Frontal cortex (tissue), 4 donors: Measurements from ENCODE around the gene VPS8. TPM values are rescaled to one million over a fixed set of nuclear protein-coding genes. Genes with fewer than 3 reads are reported as not detected.

Experiments
- DNase-seq, 2 donors: peaks; one replicate each; pipeline ENCODE4 v3.0.0; 2012; ENCODE audit warnings: low spot score in 2 of 2
- FAIRE-seq: peaks from 2 replicates; lab custom pipeline; 2012; peaks lifted over from hg19 to GRCh38; lab: Jason Lieb, UNC
- total RNA-seq: library from RNA; depleted of rRNA; stranded (reverse); fragments of >200 nt; gene quantifications from one replicate; pipeline ENCODE4 v1.2.3, GENCODE V29; 2014
- donor health status: control.
- donor health status: control.
- donor health status: control.

Gene VPS8
- total RNA-seq, 1 donor from 2014 or later, result 145 TPM

- no peak for FAIRE-seq
Observed at GRCh38 chr3:185030399-185030798, 218.4 kb downstream of the VPS8 start.

GRCh38 chr3:185030951-185031350 lies 219.0 kb downstream of the VPS8 start:
- FAIRE-seq, result no peak

More at GRCh38 chr3:185030399-185030798, 218.4 kb downstream of the VPS8 start:
- no peak for DNase-seq

GRCh38 chr3:185037801-185038200 lies 225.8 kb downstream of the VPS8 start:
- FAIRE-seq, result no peak
- DNase-seq, result no peak

More at GRCh38 chr3:185030951-185031350, 219.0 kb downstream of the VPS8 start:
- no peak for DNase-seq

DNA sequence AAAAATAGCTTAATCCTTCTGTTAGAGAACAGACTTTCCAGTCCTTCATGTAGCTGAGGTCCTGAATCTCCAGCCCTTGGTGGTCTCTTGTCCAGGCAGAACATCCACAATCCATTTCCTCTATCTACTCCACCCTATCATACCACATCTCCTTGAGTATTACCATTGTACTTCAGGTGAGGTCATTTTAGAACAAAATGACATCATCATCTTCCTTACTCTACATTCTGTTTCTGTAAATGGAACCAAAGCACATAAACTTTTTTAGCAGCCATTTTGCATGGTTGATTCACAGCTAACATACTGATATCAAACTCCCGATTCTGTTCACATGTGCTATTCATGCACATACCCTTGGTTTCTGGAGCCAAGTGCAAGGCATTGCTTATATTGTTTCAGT lies 228.5 kb downstream of the VPS8 start:
- DNase-seq (no peak), FAIRE-seq (no peak)

- no peak for DNase-seq
- FAIRE-seq, result no peak
Observed at GRCh38 chr3:185041540-185041939, 229.6 kb downstream of the VPS8 start.

- DNase-seq (no peak), FAIRE-seq (no peak)
Observed at GRCh38 chr3:185042312-185043050, 230.5 kb downstream of the VPS8 start.

- DNase-seq (no peak), FAIRE-seq (no peak)
Observed at GRCh38 chr3:185046164-185046515, 234.2 kb downstream of the VPS8 start.

DNA sequence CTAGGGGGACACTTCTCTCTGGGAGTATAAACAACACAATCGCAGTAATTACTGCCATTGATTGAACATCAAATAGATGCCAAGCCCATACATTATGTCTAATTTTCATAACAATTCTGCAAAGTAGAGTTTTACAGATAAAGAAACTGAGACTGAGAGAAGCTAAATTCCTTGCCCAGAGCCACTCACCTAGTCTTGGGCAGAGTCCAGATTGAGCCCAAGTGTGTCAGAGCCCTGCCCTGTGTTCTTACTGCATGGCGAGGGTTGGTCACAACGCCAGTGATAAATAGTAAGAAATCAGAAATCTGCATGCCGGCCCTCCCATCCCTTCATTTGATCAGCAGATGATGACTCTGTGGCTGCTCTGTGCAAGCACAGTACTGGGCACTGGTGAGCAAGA lies 234.6 kb downstream of the VPS8 start:
- no peak for FAIRE-seq

DNA sequence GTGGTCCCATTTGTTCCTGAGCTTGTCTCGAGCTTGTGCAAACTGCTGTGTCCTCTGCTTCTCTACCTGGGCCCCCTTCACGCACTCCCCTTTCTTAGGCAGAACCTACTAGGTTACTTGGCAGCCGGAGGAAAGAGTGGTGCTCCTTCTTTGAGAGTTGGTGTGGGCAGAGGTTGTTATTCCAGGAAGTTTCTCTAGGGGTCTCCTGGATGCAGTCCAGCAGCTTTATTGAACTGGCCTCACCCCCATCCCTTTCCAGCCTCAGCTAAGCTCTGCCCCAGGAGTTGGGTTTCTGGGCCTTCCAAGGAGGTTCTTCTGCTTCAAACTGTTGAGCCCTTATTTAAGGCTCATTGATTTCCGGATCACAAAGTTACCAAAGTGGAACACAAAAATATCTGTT lies 237.7 kb downstream of the VPS8 start:
- FAIRE-seq (no peak), DNase-seq (no peak)

More for the DNA sequence above, 234.6 kb downstream of the VPS8 start:
- DNase-seq, result no peak

GRCh38 chr3:185051801-185052200 lies 239.8 kb downstream of the VPS8 start:
- FAIRE-seq, result no peak
- no peak for DNase-seq

- DNase-seq (no peak), FAIRE-seq (no peak)
Observed at GRCh38 chr3:185052631-185053030, 240.7 kb downstream of the VPS8 start.

- FAIRE-seq (no peak), DNase-seq (no peak)
Observed at GRCh38 chr3:185056908-185057307, 244.9 kb downstream of the VPS8 start.

- FAIRE-seq (no peak), DNase-seq (no peak)
Observed at GRCh38 chr3:185057829-185058228, 245.9 kb downstream of the VPS8 start.

DNA sequence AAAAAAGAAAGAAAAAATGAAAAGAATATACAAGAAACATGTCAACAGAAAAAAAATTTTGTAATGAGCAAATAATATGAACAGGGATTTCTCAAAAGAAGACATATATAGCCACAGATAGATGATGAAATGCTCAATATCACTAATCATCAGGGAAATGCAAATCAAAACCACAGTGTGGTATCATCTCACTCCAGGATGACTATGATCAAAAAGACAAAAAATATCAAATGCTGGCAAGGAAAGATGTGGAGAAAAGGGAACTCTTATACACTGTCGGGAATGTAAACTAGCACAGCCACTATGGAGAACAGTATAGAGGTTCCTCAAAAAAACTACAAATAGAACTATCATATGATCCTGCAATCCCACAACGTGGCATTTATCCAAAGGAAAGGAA lies 246.8 kb downstream of the VPS8 start:
- no peak for FAIRE-seq
- no peak for DNase-seq

GRCh38 chr3:185059766-185060165 lies 247.8 kb downstream of the VPS8 start:
- DNase-seq (no peak), FAIRE-seq (no peak)

GRCh38 chr3:185060655-185061054 lies 248.7 kb downstream of the VPS8 start:
- no peak for DNase-seq
- no peak for FAIRE-seq

- DNase-seq (no peak), FAIRE-seq (no peak)
Observed at GRCh38 chr3:185062191-185062590, 250.2 kb downstream of the VPS8 start.

- FAIRE-seq (no peak), DNase-seq (no peak)
Observed at GRCh38 chr3:185063431-185063830, 251.5 kb downstream of the VPS8 start.

GRCh38 chr3:185065059-185065458 lies 253.1 kb downstream of the VPS8 start:
- no peak for DNase-seq
- FAIRE-seq, result no peak

- FAIRE-seq (no peak), DNase-seq (no peak)
Observed at GRCh38 chr3:185066251-185066650, 254.3 kb downstream of the VPS8 start.

- no peak for DNase-seq
- no peak for FAIRE-seq
Observed at GRCh38 chr3:185067173-185067572, 255.2 kb downstream of the VPS8 start.
